GM12865 (cell line): Measurements from ENCODE around the gene APLP1.
"Not testable (repeated sequence)": the region's sequence is repeated elsewhere in the genome, so short reads cannot be mapped to it uniquely, and the experiment has no call there.

Source experiments
- DNase-seq: peaks from one replicate; pipeline ENCODE4 v3.0.0; 2010; ENCODE audit warnings: low read depth
- H3K4me3 ChIP-seq: 2 replicates; pipeline ENCODE4 v1.5.1; 2011; ENCODE audit warnings: mild to moderate bottlenecking, low read depth, low read length, control low read depth
- CTCF ChIP-seq: IDR thresholded peaks from 2 replicates; pipeline ENCODE4 v1.5.1; 2011; ENCODE audit warnings: low read length, control low read depth, low read depth, inconsistent platforms; ENCODE audit not compliant: insufficient read depth; ENCODE audit errors: missing control alignments

Gene APLP1

GRCh38 chr19:35868172-35868822 is at the start of gene APLP1:
APLP1 (plus strand) TSS chr19:35868574; CDS start chr19:35868637, 63 bp downstream.
- DNase-seq, result peak; percentile 47
- TF ChIP-seq CTCF, result no peak
- peak within 1 kb of the TSS; percentile 4 for H3K4me3 ChIP-seq

- no peak for TF ChIP-seq CTCF
- no peak for DNase-seq
- no peak overlapping the region for H3K4me3 ChIP-seq
Measured at GRCh38 chr19:35822579-35822978, 45.8 kb upstream of the APLP1 start.

GRCh38 chr19:35824150-35824549 is 44.2 kb upstream of the APLP1 start:
- no peak for DNase-seq
- H3K4me3 ChIP-seq, result no peak overlapping the region
- TF ChIP-seq CTCF, result no peak

- peak; percentile 30 for DNase-seq
- no peak for TF ChIP-seq CTCF
- no peak overlapping the region for H3K4me3 ChIP-seq
Measured at GRCh38 chr19:35828692-35829301, 39.6 kb upstream of the APLP1 start.

GRCh38 chr19:35830986-35831385 is 37.4 kb upstream of the APLP1 start:
- no peak overlapping the region for H3K4me3 ChIP-seq
- TF ChIP-seq CTCF, result no peak
- no peak for DNase-seq

- DNase-seq, result no peak
- no peak for TF ChIP-seq CTCF
- no peak overlapping the region for H3K4me3 ChIP-seq
Measured at GRCh38 chr19:35832054-35832453, 36.3 kb upstream of the APLP1 start.

GRCh38 chr19:35833972-35834371 is 34.4 kb upstream of the APLP1 start:
- TF ChIP-seq CTCF, result no peak
- no peak overlapping the region for H3K4me3 ChIP-seq
- no peak for DNase-seq

GRCh38 chr19:35836096-35836495 is 32.3 kb upstream of the APLP1 start:
- DNase-seq, H3K4me3 ChIP-seq: not testable (repeated sequence)
